GM19099 (cell line): ENCODE data around the gene MAEA.

Experiments
- POLR2A ChIP-seq: IDR thresholded peaks from 3 replicates; pipeline ENCODE4 v1.6.1; 2011; ENCODE audit warnings: low read depth; ENCODE audit not compliant: insufficient read length; ENCODE audit errors: extremely low read depth

Gene MAEA

DNA sequence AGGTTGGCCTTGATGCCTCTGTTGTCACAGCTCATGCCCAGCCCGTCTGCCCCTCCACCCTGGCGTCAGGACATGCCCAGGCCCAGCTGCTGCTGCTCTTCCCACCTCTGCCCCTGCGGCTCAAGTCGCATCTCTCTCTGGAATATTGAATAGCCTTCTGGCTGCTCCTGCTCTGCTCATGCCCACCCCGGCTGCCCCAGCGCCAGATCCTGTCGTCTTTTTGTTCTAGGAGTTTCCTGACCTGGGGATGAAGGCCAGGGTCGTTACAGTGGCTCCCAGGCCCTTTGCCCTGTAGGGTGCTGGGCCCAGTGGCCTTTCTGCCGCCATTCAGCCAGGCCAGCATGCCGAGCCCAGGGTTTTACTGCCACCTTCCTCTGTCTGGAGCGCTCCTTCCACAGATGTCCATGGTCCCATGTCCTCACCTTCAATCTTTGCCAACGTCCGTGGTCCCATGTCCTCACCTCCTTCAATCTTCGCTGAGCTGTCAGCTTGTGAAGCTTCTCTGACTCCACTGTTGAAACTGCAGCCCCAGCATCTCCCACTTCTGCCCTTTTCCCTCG, 9.7 kb downstream of the MAEA start:
- TF ChIP-seq POLR2A, result no peak

DNA sequence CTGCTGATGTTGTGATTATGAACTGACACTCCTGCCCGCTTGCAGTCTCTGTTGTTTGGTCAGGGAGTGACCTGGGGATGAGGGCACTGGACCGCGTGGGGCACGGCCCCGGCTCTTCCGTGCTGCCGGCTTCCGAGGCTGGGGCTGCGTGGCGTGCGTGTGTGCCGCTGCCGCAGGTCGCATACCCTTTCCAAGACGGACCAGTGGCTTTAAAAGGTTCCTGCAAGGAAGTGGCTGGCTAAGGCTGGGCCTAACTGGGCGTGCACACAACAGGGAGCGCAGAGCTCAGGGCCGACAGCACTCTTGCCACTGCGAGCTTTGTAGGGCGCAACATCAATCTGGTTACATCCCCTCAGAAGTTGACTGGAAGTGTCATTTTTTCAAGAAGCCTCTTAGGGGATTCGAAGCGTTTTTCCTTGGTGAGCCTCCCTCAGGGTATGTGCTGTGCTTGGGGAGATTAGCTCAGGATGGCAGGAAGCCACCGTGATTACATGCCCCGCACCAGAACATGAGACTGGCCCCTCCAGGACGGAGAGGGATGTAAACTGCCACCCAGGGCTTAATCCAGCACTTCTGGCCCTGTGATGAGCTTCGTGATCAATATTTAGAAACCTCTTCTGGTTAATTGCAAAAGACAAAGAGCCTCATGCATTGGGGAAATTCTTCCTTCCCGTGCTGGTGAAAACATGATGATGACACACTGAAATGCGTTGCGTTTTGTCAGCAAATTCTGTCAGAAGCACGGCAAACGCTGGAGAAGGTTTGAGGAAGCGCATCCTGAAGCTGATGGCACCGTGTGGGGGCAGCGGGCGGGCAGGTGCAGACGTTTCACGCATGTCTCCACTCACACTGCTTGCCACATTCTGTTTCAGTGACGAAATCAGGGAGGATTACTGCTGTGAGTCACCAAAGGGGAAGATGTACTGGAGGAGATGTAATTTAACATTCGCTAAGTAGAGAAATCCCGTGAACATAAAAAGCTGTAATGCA, 11.1 kb downstream of the MAEA start:
- TF ChIP-seq POLR2A, result no peak

DNA sequence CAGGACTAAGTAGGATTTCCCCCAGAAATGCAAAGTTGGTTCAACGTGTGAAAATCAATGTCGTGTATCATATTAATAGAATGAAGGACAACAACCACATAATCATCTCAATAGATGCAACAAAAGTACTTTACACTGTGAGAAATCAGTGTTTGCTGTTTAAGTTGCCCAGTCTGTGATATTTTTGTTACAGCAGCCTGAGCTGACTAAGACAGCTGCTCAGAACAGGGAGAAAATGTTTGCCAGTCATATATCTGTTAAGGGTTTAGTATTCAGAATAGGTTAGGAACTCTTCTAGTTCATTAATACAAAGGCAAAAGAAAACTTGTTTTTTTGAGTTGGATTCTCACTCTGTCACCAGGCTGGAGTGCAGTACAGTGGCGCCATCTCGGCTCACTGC, 12.5 kb downstream of the MAEA start:
- no peak for TF ChIP-seq POLR2A

DNA sequence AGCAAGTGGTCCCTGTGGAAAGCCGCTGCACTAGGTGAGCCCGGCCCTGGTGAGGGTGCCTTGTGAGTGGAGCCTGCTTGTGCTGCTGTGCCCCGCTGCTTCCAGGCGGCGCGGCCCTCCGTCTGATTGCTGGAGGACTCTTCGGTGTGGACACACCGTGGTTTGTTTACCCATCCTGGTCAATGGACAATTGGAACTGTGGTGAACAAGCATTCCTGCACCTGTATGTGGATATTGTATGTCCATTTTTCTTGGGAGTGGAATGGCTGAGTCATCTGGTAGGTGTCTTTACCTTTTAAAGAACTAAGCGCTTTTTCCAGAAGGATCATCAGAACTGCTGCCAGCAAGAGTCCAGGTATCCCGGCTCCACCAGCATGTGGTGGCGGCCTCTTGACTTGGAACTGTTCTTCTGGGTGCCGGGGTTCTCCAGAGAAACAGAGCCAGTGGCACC, 15.6 kb downstream of the MAEA start:
- TF ChIP-seq POLR2A, result no peak

DNA sequence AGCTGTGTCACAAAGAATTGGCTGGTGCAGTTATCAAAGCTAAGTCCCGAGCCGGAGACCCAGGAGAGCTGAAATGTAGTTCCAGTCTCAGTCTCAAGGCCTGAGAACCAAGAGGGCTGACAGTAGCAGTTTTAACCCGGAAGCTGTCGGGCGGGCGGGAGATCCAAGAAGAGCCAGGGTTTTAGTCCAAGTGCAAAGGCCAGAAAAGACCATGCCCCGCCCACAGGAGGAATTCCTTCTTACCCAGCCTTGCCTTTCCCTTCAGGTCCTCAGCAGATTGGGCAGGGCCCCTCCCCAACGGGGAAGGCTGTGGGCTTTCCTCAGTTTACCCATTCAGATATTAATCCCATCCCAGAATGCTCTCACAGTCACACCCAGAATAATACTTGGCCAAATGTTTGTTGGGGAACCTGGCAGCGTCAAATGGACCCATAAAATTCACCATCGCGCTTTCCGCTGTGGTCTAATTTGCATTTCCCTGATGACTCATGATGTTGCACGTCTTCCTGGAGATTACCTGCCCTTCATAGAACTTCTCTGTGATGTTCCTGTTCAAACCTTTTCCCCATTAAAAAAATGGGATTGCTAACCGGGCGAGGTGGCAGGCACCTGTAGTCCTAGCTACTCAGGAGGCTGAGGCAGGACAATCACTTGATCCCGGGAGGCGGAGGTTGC, 16.2 kb downstream of the MAEA start:
- no peak for TF ChIP-seq POLR2A

DNA sequence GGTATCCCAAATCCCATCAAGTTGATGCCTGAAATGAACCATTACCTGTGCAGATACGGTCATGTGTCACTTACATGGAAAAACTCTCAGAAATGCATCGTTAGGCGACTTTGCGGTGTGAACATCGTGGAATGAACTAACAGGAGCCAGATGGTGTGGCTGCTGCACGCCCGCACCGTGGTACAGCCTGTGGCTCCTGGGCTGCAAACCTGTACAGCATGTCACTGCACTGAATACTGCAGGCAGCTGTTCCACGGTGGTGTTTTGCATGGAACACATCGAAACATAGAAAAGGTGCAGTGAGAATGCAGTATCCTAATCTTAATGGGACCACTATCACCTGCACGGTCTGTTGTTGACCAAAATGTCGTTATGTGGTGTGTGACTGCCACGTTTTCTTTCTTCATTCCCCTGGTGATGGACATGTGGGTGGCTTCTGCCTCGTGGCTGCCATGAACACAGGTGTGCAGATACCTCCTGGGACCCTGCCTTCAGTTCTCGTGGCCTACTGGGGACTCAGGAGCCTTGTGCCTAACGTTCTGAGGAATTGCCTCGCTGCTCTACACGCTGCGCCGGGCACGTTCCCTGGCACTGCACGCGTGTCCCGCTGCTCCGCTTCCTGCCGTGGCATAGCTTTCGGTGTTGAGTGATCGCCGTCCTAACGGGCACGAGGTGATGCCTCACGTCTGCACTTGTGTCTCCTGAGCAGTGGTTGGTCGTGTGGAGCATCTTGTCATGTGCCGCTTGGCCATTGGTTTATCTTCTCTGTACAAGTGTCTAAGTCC, 18.5 kb downstream of the MAEA start:
- no peak for TF ChIP-seq POLR2A

DNA sequence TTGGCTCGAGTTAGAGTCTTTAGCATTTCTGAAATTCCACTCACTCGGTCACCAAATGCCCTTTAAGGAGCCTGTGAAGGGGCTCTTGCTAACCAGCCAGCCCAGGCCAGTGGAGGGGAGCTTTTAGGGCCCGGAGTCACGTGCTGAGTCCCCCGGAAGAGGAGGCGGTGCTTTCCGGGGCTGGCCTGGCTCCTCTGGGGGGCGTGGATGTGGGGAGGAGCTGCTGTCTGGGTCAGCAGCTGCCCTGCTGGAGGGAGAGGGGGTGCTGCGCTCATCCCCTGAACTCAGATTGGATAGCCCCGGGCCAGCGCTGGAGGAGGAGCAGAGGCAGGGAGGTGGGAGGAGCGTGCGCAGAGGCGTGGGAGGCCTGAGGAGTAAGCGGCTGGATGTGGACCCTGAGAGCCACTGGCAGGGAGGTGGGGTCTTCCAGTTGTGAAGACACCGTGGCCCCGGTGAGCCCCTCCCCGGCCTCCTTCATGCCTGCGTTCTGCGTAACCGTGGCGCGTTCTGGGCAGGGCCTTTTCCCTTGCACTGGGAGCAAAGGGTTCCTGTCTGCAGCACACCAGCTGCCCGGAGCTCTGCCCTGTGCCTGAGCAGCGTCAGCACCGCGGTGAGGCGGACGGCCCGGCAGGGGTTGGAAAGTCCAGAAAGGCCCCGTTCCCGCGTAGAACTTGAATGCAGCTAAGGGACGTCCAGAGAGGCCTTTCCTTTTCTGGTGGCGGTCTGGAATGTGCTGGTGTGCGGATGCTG, 19.7 kb downstream of the MAEA start:
- TF ChIP-seq POLR2A, result no peak

DNA sequence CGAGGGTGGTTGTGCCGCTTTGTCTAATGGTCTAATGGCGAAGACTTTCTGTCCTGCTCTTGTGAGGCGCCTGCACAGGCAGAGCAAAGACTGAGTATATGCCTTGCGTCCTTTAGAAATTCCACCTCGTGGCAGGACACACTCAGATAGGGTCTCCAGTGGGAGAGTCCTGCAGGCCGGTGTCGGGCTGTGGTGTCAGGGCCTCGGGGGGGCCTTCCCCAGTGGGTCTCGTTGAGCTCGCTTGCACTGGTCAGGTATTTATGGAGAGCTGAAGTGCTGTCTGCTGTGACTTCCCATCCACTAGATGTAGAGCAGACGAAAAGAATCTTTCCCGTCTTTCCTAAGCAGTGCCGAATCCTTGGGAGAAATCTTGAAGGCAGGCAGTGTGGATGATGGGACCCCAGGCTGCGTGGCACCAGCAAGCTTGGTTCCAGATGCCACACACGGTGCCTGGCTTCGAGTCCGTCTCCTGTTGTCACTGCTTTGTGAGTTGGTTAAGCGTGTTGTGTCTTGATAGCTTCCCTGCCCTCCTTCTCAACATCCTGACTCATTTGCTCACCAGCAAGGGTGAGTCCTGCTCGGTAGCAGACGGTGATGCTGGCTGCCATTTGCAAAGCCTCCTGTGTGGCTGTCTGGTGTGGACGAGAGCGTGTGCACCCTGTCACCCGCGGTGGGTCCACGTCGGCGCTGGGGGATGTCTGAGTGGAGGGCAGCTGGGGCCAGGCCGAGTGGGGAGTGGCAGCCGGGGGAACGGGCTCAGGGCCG, 20.5 kb downstream of the MAEA start:
- no peak for TF ChIP-seq POLR2A

DNA sequence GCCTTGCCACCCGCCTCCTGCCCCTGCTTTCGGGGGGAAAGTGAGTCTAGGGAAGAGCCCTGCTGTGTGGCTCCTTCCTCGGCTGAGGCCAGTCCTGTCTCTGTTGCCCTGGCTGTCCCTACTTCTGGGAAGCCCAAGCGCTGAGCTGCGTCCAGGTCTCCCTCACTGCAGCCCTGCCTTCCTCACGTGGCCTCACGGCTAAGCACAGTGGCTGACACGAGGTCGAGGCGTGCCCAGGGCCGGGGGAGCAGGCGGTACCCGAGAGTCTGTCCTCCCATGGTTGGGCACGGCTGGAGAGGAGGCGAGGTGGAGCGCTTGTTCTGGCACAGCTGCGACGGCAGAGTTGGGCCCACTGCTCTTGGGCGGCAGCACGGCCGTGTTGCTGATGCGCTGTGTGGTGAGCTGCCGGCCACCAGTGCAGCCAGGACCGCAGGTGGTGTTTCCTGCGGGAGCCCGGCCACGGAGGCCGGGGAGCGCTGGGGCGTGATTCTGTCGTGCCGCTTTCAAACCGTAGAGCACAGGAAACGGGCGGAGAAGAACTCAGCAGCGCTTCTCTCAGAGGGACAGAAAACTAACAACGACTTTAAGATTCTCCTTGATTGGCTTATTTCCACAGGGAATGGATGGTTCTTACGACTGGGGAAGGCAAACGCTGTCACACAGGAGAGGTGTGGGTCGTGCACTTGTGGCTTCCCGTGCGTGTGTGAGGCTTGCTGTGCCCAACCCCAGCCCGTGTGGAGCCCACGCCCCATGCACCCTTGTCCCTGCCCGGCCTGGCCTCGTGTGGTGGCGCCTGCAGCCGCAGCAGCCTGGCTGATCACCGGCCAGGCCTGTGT, 21.3 kb downstream of the MAEA start:
- no peak for TF ChIP-seq POLR2A

DNA sequence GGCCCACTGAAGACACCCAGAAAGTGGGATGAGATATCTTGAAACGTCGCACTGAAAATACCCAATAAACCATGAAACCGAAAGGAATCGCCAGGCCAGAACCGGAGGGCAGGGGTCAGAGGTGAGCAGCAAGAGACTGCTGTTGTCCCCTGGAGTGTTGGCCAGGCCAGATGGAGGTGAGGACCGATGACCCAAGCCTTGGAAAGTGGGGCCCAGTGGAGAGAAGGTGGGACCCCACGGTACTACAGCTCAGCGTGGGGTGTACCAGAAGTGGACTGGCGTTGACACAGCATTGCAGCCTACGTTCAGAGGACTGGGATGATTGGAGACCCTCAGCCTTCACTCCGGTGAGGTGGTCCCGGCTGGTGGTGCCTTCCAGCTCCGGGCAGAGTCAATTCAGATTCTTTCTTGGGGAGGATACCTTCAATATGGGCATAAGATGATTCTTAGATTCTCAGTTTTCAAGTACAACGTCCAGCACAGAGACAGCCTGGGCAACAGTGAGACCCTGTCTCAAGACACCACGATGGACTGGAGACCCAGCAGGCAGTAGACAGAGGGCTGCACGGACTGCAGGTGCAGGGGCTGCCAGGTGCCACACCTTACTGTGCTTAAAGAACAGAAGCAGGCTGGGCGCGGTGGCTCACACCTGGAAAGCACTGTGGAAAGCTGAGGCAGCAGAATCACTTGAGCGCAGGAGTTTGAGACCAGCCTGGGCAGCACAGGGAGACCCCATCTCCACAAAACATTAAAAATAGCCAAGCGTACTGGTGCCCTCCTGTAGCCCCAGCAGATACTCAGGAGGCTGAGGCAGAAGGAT, 23.3 kb downstream of the MAEA start:
- no peak for TF ChIP-seq POLR2A

DNA sequence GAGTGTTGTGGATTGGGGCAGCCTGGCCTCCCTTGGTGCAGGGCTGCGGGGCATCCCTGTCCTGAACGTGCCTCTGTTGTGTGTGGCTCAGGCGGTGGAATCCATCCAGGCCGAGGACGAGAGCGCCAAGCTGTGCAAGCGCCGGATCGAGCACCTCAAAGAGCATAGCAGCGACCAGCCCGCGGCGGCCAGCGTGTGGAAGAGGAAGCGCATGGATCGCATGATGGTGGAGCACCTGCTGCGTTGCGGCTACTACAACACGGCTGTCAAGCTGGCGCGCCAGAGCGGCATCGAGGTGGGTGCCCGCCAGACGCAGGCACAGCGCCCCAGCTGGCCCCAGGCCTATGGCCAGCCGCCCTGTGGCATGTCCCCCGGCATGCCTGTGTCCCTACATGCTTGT, 25.6 kb downstream of the MAEA start:
- no peak for TF ChIP-seq POLR2A
